ENCODE data around the gene KIF3C.

GRCh38 chr2:25992556-25992955 is 10.3 kb upstream of the KIF3C start:
- TF ChIP-seq CTCF (IDR thresholded peaks at IDR 0.05; ENCODE audit: low read length) (no peak), EZH2 (IDR thresholded peaks at IDR 0.05; ENCODE audit: borderline replicate concordance, low read length) (no peak)
